SK-N-SH treated with all-trans-retinoic acid at 6 μM for 48 hours (cell line): ENCODE data around the gene SKAP2.

Source experiments
- ATAC-seq: fragments of 200-7000 bp; cut with Tn5 transposase; 3 replicates; pipeline ENCODE4 v1.9.1; 2020; ENCODE audit warnings: mild to moderate bottlenecking, moderate library complexity
- ARNTL ChIP-seq: fragments of 450-650 bp; formaldehyde crosslinking; IDR thresholded peaks from 2 replicates; pipeline ENCODE4 v1.5.0; 2020; ENCODE audit warnings: low read depth, mild to moderate bottlenecking, moderate library complexity, borderline replicate concordance
- BACH2 ChIP-seq: fragments of 250-450 bp; sonication (Bioruptor Pico); IDR thresholded peaks from 2 replicates; pipeline ENCODE4 v1.9.0; 2021; ENCODE audit warnings: mild to moderate bottlenecking, borderline replicate concordance
- CSDC2 ChIP-seq: fragments of 250-450 bp; sonication (Bioruptor Pico); IDR thresholded peaks from 2 replicates; pipeline ENCODE4 v1.5.0; 2020; ENCODE audit warnings: mild to moderate bottlenecking, moderate library complexity
- ESRRG ChIP-seq: fragments of 250-450 bp; sonication (Bioruptor Pico); IDR thresholded peaks from 2 replicates; pipeline ENCODE4 v1.6.1; 2021; ENCODE audit warnings: mild to moderate bottlenecking
- GLIS3 ChIP-seq: fragments of 250-450 bp; sonication (Bioruptor Pico); IDR thresholded peaks from 2 replicates; pipeline ENCODE4 v1.5.0; 2020; ENCODE audit warnings: mild to moderate bottlenecking, moderate library complexity
- ISL1 ChIP-seq: fragments of 250-450 bp; sonication (Bioruptor Pico); IDR thresholded peaks from 2 replicates; pipeline ENCODE4 v2.1.2; 2022; ENCODE audit warnings: mild to moderate bottlenecking, moderate library complexity
- OSR1 ChIP-seq: fragments of 250-450 bp; sonication (Bioruptor Pico); IDR thresholded peaks from 2 replicates; pipeline ENCODE4 v1.8.0; 2022; ENCODE audit warnings: moderate library complexity, mild to moderate bottlenecking, inconsistent platforms
- PATZ1 ChIP-seq: fragments of 250-450 bp; sonication (Bioruptor Pico); IDR thresholded peaks from 2 replicates; pipeline ENCODE4 v1.8.0; 2020; ENCODE audit warnings: mild to moderate bottlenecking, moderate library complexity, borderline replicate concordance
- PPARA ChIP-seq: fragments of 250-450 bp; sonication (Bioruptor Pico); IDR thresholded peaks from 2 replicates; pipeline ENCODE4 v1.5.0; 2020; ENCODE audit warnings: mild to moderate bottlenecking, borderline replicate concordance
- RARB ChIP-seq: fragments of 250-450 bp; sonication (Bioruptor Pico); IDR thresholded peaks from 2 replicates; pipeline ENCODE4 v1.8.0; 2021; ENCODE audit warnings: mild to moderate bottlenecking, moderate library complexity
- SNAI2 ChIP-seq: fragments of 250-450 bp; sonication (Bioruptor Pico); IDR thresholded peaks from 2 replicates; pipeline ENCODE4 v1.5.0; 2020; ENCODE audit warnings: mild to moderate bottlenecking, moderate library complexity
- TCF4 ChIP-seq: fragments of 250-450 bp; sonication (Bioruptor Pico); IDR thresholded peaks from 2 replicates; pipeline ENCODE4 v1.8.0; 2021; ENCODE audit warnings: mild to moderate bottlenecking, moderate library complexity, borderline replicate concordance
- TOX ChIP-seq: fragments of 250-450 bp; sonication (Bioruptor Pico); IDR thresholded peaks from 2 replicates; pipeline ENCODE4 v1.8.0; 2021; ENCODE audit warnings: mild to moderate bottlenecking, moderate library complexity, borderline replicate concordance
- ZC3H10 ChIP-seq: fragments of 250-450 bp; sonication (Bioruptor Pico); IDR thresholded peaks from 2 replicates; pipeline ENCODE4 v1.5.1; 2021; ENCODE audit warnings: mild to moderate bottlenecking, moderate library complexity
- ZFP3 ChIP-seq: fragments of 250-450 bp; sonication (Bioruptor Pico); IDR thresholded peaks from 2 replicates; pipeline ENCODE4 v1.5.0; 2020; ENCODE audit warnings: mild to moderate bottlenecking, moderate library complexity
- ZFP30 ChIP-seq: fragments of 450-650 bp; formaldehyde crosslinking; IDR thresholded peaks from 2 replicates; pipeline ENCODE4 v1.5.0; 2022; ENCODE audit warnings: mild to moderate bottlenecking, moderate library complexity
- ZNF565 ChIP-seq: fragments of 450-650 bp; formaldehyde crosslinking; conservative IDR thresholded peaks from 2 replicates; pipeline ENCODE4 v1.5.0; 2020; ENCODE audit warnings: low read depth, mild to moderate bottlenecking, moderate library complexity
- ZNF70 ChIP-seq: fragments of 450-650 bp; formaldehyde crosslinking; IDR thresholded peaks from 2 replicates; pipeline ENCODE4 v1.5.0; 2020; ENCODE audit warnings: mild to moderate bottlenecking, moderate library complexity
- ZNF8 ChIP-seq: fragments of 450-650 bp; formaldehyde crosslinking; IDR thresholded peaks from 2 replicates; pipeline ENCODE4 v1.5.0; 2020; ENCODE audit warnings: mild to moderate bottlenecking, moderate library complexity
- TF ChIP-seq, protein P1 (sequence below): fragments of 250-450 bp; sonication (Bioruptor Pico); IDR thresholded peaks from 2 replicates; pipeline ENCODE4 v1.5.0; 2020; ENCODE audit warnings: mild to moderate bottlenecking, moderate library complexity
- TF ChIP-seq, protein P2 (sequence below): fragments of 250-450 bp; sonication (Bioruptor Pico); IDR thresholded peaks from 2 replicates; pipeline ENCODE4 v1.8.0; 2021; ENCODE audit warnings: low read depth, mild to moderate bottlenecking, moderate library complexity, borderline replicate concordance
- TF ChIP-seq, protein P3 (sequence below): fragments of 250-450 bp; sonication (Bioruptor Pico); IDR thresholded peaks from 2 replicates; pipeline ENCODE4 v1.5.1; 2020; ENCODE audit warnings: low read depth, mild to moderate bottlenecking, moderate library complexity

SKAP2 gene

GRCh38 chr7:26620352-26620751 lies 244.0 kb downstream of the SKAP2 start:
- ATAC-seq = no peak
- no peak for TF ChIP-seq BACH2 (CRISPR knock-in tag)
- no peak for TF ChIP-seq GLIS3
- TF ChIP-seq, protein P1, sequence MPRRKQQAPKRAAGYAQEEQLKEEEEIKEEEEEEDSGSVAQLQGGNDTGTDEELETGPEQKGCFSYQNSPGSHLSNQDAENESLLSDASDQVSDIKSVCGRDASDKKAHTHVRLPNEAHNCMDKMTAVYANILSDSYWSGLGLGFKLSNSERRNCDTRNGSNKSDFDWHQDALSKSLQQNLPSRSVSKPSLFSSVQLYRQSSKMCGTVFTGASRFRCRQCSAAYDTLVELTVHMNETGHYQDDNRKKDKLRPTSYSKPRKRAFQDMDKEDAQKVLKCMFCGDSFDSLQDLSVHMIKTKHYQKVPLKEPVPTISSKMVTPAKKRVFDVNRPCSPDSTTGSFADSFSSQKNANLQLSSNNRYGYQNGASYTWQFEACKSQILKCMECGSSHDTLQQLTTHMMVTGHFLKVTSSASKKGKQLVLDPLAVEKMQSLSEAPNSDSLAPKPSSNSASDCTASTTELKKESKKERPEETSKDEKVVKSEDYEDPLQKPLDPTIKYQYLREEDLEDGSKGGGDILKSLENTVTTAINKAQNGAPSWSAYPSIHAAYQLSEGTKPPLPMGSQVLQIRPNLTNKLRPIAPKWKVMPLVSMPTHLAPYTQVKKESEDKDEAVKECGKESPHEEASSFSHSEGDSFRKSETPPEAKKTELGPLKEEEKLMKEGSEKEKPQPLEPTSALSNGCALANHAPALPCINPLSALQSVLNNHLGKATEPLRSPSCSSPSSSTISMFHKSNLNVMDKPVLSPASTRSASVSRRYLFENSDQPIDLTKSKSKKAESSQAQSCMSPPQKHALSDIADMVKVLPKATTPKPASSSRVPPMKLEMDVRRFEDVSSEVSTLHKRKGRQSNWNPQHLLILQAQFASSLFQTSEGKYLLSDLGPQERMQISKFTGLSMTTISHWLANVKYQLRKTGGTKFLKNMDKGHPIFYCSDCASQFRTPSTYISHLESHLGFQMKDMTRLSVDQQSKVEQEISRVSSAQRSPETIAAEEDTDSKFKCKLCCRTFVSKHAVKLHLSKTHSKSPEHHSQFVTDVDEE = no peak
- TF ChIP-seq RARB (CRISPR knock-in tag) = no peak
- TF ChIP-seq ZFP3 (CRISPR knock-in tag) = no peak
- no peak for TF ChIP-seq TCF4 (CRISPR knock-in tag)
- TF ChIP-seq ZFP30 (CRISPR knock-in tag) = no peak
- TF ChIP-seq ZNF565 = no peak
- no peak for TF ChIP-seq ARNTL (CRISPR knock-in tag)
- TF ChIP-seq TOX (CRISPR knock-in tag) = no peak
- TF ChIP-seq CSDC2 = no peak
- TF ChIP-seq ESRRG = no peak
- no peak for TF ChIP-seq PPARA
- no peak for TF ChIP-seq PATZ1
- no peak for TF ChIP-seq OSR1 (CRISPR knock-in tag)
- TF ChIP-seq, protein P2, sequence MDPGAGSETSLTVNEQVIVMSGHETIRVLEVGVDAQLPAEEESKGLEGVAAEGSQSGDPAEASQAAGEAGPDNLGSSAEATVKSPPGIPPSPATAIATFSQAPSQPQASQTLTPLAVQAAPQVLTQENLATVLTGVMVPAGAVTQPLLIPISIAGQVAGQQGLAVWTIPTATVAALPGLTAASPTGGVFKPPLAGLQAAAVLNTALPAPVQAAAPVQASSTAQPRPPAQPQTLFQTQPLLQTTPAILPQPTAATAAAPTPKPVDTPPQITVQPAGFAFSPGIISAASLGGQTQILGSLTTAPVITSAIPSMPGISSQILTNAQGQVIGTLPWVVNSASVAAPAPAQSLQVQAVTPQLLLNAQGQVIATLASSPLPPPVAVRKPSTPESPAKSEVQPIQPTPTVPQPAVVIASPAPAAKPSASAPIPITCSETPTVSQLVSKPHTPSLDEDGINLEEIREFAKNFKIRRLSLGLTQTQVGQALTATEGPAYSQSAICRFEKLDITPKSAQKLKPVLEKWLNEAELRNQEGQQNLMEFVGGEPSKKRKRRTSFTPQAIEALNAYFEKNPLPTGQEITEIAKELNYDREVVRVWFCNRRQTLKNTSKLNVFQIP = no peak

DNA sequence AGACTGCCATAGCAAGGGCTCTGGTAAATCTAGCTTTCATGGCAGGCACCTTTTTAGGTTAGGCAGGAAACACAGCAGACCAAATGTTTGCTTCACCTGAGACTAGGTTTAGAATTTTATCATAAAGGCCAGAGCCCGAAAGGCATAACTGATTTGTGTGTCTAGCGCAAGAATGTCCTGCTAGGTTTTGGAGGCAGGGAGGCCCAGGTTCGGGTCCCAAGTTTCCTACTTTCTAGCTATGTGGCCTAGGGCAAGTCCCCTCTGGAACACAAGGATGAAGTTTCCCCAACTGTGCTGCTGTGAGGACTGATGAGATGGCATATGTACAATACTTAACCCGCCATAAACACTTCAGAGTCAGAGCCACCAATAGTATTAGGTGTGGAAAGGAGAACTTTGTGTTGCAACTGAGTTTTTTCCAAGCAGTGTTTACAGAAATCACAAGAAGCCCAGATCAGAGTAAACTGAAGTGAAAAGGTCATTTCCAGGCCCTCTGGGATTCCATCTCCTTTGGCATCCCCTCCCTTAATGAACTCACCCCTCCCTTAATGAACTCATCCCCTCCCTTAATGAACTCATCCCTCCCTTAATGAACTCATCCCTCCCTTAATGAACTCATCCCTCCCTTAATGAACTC lies 244.9 kb downstream of the SKAP2 start:
- TF ChIP-seq TOX (CRISPR knock-in tag) = no peak
- TF ChIP-seq ZFP3 (CRISPR knock-in tag) = no peak
- TF ChIP-seq ISL1 (CRISPR knock-in tag) = no peak
- no peak for TF ChIP-seq GLIS3
- no peak for TF ChIP-seq OSR1 (CRISPR knock-in tag)
- TF ChIP-seq, protein P3, sequence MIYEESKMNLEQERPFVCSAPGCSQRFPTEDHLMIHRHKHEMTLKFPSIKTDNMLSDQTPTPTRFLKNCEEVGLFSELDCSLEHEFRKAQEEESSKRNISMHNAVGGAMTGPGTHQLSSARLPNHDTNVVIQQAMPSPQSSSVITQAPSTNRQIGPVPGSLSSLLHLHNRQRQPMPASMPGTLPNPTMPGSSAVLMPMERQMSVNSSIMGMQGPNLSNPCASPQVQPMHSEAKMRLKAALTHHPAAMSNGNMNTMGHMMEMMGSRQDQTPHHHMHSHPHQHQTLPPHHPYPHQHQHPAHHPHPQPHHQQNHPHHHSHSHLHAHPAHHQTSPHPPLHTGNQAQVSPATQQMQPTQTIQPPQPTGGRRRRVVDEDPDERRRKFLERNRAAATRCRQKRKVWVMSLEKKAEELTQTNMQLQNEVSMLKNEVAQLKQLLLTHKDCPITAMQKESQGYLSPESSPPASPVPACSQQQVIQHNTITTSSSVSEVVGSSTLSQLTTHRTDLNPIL (CRISPR knock-in tag) = no peak
- TF ChIP-seq PPARA = no peak
- TF ChIP-seq, protein P1 = no peak
- TF ChIP-seq CSDC2 = no peak
- no peak for TF ChIP-seq ZFP30 (CRISPR knock-in tag)
- TF ChIP-seq ARNTL (CRISPR knock-in tag) = no peak
- no peak for TF ChIP-seq SNAI2 (CRISPR knock-in tag)
- no peak for TF ChIP-seq ESRRG
- no peak for ATAC-seq

GRCh38 chr7:26618898-26619297 lies 245.5 kb downstream of the SKAP2 start:
- no peak for ATAC-seq
- TF ChIP-seq ZFP30 (CRISPR knock-in tag) (no peak), BACH2 (CRISPR knock-in tag) (no peak), ZNF565 (no peak), GLIS3 (no peak), ZC3H10 (no peak), PATZ1 (no peak), TOX (CRISPR knock-in tag) (no peak), ZNF8 (no peak), ZNF70 (CRISPR knock-in tag) (no peak), OSR1 (CRISPR knock-in tag) (no peak)
- TF ChIP-seq, protein P3 (CRISPR knock-in tag) = no peak
